Activated CD4-positive, CD25-positive, alpha-beta regulatory T cell treated with anti-CD3 and anti-CD28 coated beads, Interleukin-2, amount 50 U/mL, for 24 hours (primary cell): ENCODE measurements around the gene DRC3.
"Not testable (repeated sequence)": the region's sequence is repeated elsewhere in the genome, so short reads cannot be mapped to it uniquely, and the experiment has no call there.

Experiments
- ATAC-seq, 2 donors: fragments of 150-1000 bp; cut with Tn5 transposase; one replicate each; pipeline ENCODE4 v1.10.0; 2021; ENCODE audit warnings: mild to moderate bottlenecking in 1 of 2, moderate library complexity in 1 of 2

DRC3 gene

DNA sequence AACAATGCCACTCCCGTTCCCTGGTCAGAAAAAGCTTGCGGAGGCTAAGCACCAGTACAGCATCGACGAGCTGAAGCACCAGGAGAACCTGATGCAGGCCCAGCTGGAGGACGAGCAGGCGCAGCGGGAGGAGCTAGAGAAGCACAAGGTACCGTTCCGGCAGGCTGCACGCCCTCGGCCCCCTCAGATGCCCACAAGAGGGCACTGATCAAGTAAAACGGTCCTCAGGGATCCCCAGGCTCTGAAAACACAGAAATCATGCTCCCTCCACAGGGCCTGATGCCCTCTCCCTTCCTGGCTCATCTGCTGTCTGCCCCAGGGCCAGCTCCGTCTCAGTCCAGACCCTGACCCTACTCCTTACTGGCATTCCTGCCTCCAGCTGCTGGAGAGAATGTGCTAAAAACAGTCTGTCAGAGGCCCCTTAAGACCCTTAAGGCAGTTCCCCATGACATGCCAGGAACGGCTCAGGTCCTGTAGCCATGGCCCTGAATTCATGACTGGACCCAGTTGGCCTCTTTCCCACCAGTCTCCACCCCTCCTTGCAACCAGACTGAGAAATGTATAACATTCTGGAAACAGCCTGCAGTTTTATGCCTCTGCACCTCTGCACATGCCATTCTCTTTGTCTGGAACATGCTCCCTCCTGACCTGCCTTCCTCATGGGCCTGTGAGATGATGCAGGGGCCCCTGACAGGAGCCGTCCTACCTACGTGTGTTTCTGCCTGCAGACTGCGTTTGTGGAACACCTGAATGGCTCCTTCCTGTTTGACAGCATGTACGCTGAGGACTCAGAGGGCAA lies 21.8 kb downstream of the DRC3 start:
- no peak for ATAC-seq

DNA sequence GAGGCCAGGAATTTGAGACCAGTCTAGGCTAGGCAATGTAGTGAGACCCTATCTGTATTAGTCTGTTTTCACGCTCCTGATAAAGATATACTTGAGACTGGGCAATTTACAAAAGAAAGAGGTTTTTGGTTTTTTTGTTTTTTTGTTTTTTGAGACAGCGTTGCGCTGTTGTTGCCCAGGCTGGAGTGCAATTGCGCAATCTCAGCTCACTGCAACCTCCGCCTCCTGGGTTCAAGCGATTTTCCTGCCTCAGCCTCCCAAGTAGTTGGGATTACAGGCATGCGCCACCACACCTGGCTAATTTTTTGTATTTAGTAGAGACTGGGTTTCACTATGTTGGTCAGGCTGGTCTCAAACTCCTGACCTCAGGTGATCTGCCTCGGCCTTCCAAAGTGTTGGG lies 23.2 kb downstream of the DRC3 start:
- not testable (repeated sequence) for ATAC-seq

DNA sequence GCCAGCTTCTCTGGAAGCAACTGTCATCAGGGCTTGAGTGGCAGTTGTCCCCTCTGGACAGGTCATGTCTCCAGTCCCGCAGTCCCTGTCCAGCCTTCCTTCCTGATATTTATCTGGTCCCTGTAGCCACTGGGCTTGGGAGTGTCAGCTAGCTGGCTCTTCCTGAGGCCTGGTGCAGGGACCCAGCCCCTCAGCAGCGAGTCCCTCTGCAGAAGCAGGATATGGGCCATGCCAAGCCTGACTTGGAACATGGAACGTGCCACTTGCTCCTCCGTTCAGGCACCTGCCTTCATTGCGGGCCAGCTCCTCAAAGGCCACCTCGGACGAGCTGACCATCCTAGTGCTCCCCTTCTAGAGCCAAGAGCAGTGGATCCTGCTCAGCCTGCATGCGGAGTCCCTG lies 26.3 kb downstream of the DRC3 start:
- no peak for ATAC-seq

DNA sequence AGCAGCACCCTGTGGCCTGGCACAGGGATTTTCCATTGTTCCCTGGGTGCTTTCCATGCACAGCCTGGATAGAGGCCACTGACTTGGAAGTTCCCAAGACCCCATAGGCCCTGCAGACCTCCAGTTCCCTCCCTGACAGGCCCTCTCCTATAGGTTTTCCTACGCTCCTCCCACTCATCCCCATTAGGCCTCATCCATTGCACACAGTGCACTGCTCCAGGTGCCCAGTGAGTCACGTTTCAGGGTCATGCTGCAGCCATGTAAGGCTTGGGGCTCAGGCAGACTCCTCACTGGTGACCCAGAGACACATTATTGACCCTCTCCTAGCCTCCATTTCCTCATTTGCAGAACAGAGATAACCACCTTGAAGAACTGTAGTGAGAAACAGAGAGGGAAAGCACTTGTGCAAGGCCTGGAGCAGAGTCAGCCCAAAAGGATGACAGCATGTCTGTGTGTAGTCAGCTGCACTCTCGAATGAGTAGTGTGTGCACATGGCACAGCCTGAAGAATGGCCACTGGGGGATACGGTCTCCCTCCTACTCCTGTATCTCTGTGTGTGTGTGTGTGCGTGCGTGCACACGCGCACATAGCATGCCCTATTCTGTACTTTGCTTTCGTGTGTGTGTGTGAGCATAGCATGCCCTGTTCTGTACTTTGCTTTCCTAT lies 26.8 kb downstream of the DRC3 start:
- no peak for ATAC-seq

DNA sequence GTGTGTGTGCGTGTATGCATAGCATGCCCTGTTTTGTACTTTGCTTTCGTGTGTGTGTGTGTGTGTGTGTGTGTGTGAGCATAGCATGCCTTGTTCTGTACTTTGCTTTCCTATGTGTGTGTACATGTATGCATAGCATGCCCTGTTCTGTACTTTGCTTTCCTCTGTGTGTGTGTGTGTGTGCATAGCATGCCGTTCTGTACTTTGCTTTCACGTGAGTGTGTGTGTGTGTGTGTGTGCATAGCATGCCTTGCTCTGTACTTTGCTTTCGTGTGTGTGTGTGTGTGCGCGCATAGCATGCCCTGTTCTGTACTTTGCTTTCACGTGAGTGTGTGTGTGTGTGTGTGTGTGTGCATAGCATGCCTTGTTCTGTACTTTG lies 27.4 kb downstream of the DRC3 start:
- ATAC-seq = no peak

DNA sequence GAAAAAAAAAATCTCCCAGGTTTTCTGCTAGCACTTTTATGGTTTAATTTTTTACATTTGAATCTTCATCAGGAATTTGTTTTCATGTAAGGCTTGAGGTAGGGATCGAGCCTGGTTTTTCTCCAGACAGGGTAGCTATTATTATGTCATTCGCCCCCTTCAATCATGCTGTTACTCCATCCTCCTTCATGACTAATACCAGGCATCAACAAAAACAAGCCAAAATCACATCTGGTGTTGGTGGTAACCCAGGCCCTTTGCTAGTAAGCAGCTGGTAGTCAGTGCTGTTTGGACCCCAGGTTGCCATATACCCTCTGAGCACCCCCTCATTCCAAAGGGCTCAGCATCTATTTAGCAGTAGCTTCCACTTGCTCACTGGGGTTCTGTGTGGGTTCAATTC lies 29.5 kb downstream of the DRC3 start:
- no peak for ATAC-seq

DNA sequence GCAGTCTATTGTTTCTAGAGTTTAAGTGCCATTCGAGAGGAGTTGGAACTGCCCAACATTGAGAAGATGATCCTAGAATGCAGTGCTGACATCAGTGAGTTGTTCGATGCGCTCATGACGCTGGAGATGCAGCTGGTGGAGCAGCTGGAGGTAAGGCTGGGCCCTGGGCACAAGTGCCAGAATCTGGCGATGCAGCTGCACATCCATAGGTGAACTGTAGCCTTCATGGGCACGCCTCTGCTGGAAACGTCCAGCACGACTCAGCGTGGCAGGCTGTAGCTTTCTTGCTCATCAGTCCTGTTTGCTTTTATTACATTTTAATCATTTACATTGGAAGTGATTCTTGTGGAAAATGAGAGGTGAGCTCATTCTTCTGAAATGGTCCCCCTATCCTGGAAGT lies 31.7 kb downstream of the DRC3 start:
- ATAC-seq = no peak

DNA sequence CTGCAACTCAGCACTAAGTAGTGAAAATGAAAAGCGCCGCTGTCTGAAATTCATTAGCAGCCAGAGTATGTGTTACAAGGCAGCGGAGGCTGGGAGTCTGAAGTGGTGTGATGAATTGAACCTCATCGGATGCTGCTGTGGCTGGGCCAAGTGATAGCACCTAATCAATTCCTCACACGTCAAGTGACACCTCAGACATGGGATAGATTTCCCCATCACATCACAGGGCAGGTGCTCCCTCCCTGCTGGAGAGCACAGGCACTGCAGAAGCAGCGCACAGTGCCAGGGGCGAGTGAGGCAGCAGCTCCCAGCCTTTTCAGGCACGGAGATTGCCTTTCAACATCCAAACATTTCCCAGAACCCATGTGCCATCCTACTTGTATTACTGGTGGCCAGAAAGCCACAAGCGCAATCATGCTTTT lies 32.2 kb downstream of the DRC3 start:
- ATAC-seq = no peak

DNA sequence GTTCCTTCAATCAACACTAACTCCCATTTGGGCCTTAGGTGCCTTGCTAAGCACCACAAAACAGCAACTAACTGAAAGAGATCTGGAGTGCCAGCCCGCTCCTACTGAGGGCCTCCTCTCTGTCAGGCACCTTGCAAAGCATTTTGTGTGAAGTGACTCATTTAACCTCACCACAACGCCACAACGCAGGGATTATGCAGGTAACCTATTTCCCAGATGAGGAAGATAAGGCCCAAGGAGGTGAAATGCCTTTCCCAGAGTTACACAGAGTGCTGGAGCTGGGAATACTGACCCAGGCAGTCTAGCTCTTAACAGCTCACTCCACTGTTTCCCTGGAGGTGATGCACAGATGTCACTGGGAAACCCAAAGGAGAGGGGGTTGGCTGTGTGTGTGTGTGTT lies 32.8 kb downstream of the DRC3 start:
- ATAC-seq = no peak

DNA sequence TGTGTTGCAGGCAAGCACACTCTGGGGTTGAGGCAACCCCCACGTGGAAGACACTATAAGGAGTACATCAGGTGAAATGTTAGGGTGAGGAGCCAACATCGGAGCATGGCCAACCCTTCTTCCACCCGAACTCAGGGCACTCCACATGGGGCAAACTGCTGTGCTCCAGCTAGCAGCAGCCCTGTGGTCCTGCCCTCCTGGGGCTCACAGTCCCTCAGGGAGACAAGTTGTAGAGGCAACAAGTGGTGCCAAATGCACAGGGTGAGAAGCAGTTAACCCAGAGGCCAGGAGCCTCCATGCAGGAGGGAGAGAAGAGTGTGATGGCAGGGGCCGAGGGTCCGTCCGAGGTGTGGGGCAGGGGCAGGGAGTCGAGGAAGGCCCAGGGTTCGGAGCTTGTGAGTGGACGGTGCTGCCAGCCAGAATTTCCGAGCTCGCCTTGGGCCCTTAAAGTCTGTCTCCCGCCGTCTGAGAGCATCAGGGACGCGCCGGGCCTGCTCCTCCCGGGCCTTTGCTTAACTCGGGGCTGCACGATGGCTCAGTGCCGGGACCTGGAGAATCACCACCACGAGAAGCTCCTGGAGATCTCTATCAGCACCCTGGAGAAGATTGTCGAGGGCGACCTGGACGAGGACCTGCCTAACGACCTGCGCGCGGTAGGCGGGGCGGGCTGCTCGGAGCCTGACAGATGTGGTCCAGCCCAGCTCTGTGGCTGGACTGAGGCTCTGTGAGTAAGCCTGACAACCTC lies 34.0 kb downstream of the DRC3 start:
- ATAC-seq = no peak

DNA sequence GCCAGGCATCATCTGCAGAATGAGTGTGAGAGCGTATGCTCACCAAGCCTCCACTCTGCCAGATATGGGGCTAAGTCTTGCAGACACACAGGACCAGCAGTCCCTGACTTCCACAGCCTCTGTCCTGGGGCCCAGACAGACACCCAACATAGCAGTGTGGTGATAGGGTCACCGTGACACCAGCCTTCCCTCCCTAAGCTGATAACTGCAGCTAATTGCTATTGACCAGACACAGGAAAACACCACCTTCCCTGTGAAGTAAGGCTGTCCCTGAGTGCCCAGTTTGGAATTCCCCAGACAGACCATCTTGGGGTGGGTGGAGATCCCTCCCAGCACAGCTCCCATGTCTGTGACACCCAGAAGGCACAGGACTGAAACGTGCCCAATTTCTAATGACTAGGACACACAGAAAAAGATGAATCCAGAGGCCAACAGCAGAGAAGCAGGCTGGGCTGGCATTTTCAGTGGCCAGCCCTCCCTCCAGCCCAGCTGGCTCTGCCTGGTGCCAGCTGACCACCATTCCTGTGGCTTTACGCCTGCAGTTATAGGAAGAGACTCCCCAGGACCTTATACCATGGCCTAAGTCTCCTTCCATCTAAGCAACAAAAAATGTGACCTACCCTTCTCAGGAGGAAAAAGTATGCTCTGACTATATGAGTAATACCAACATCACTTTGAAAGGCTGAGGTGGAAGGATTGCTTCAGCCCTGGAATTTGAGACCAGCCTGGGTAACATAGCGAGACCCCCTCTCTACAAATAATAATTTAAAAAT lies 36.0 kb downstream of the DRC3 start:
- no peak for ATAC-seq

DNA sequence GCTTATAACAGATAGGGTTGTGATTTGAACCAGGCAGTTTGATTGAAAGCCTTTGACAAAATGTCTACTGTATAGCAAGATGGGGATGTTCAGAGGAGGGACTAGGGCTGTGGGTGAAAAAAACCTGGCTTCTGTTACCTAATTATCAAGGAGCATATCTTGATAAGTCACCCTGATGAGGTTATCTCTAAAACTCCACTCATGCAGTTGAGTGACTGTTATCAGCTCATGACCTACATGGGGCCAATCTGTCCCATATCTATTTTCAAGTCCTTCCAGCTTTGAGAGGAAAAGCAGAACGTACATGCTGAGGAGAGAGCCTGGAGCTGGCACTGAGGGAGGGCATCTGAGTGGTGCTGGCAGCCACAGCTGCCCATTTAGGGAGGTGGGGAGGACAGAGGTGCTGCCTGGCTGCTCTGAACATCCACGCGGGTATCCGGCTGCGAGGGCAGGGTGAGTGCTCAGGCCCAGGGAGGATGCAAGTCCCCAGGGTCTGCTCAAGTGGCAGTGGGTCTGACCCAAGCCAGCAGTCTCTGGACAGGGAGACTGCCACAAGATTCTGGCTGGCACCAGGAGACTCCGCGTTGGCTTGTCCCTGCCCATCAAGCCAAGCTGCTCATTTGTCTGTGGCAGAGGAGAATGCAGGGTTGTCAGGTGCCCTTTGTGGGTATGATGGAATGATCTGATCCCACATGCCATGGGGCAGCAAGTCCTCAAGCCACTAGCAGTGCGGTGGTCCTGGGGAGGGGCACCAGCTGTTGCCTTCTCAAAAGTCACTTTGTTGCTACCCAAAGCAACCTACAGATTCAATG lies 37.2 kb downstream of the DRC3 start:
- no peak for ATAC-seq

DNA sequence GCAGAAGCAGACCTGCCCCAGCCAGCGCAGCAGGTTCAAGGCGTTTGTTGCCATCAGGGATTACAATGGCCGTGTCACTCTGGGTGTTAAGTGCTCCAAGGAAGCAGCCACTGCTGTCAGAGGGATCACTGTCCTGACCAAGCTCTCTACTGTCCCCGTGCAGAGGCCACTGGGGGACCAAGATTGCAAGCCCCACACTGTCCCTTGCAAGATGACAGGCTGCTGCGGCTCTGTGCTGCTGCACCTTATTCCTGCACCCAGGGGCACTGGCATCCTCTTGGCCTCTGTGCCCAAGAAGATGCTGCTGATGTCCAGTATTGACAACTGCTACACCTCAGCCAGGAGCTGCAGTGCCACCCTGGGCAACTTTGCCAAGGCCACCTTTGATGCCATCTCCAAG lies 38.6 kb downstream of the DRC3 start:
- no peak for ATAC-seq

DNA sequence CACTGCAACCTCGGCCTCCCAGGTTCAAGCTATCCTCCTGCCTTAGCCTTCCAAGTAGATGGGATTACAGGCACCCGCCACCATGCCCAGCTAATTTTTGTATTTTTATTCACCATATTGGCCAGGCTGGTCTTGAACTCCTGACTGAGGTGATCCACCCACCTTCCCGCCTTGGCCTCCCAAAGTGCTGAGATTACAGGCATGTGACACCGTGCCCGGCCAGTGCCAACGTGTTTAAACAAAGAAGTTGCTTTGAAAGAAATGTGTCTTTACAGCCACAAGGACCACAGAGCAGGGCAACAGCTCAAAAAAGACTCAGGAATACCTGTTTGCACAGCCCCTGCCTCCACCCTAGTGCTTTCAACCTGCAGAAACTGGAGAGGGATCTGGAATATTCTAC lies 41.3 kb downstream of the DRC3 start:
- no peak for ATAC-seq

DNA sequence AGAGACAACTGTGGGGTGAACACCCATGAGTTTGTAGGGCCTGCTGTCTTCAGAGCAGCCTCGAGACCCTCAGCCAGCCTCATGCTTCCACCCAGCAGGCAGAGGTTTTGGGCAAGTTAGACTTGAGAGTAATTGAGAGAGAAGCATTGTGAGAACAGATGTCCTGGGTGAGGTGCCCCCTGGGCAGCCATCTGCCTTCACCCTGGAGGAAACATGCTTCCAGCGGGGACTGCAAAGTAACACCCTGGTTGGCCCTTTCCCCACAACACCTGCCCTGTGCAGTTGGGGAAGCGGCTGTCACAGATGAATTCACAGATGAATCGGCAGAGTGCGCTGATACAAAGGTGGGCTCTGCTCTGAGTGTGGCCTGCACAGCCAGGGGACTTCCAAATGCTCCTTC lies 42.9 kb downstream of the DRC3 start:
- ATAC-seq = no peak

DNA sequence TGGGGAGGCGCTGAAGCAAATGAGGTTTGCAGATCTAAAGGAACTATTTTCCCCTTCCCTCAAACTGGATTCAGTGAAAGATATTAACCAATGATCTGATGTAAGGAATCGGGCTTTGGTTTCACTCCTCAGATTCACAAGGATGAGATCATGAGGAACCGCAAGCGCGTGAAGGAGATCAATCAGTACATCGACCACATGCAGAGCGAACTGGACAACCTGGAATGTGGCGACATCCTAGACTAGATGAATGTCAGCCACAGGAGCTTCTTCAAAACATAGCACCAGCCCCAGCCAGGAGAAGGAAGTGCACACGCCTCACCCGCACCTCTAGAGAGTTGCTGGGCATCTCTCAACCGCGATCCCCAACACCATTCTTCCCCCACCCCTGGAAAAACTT lies 43.8 kb downstream of the DRC3 start:
- no peak for ATAC-seq

DNA sequence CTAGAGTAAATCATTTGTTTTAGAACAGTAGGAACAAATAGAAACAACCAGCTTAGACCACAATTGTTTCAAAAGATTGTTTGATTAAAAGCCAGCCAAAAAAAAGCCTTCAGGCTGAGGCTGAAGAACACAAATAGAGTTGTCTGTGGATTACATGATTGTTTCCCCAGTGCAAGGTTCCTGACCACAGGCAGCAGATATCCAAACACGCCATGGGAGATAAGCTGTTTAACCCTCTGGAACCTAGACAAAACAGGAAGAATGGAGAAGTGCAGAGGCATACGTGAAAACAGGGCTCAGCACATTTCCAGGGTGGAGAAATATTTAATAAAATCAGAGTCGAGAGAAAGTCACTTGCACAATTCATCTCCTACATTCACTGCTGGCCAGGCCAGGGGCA lies 45.3 kb downstream of the DRC3 start:
- no peak for ATAC-seq

DNA sequence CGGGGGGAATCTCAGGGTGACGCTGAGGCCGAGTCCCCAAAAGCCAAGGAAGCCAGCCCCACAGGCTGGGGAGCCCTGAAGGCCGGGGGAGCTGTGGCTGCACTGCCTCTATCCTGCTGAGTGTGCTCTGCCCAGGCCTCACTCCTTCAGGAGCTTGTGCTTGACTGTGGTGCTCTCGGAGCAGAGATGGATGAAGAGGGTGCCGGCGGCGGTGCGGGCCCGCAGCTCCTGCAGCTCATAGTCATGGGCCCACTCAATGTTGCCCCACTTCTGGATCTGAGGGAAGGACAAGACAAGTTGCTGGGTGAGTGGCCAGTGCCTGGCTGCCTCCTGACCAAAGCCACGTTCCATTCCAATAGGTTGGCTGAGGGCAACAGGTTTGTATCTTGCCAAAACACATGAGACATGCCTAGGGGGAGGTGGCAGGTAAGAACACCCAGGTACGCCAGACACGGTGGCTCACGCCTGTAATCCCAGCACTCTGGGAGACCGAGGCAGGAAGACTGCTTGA lies 45.8 kb downstream of the DRC3 start:
- ATAC-seq = no peak

DNA sequence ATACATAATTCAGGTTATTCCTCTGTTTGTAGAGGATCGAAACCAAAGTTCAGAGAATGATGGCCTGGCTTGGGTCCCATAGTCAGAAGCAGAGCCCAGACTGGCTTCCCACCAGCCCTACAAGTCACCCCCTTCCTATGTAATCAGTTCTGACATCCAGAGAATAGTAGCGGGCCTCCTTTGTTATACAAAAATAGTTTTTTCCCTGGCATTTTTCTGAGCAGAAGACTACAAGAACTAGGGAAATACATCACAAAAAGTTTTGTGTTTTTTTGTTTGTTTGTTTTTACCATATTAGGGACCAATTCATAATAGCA lies 47.1 kb downstream of the DRC3 start:
- no peak for ATAC-seq

DNA sequence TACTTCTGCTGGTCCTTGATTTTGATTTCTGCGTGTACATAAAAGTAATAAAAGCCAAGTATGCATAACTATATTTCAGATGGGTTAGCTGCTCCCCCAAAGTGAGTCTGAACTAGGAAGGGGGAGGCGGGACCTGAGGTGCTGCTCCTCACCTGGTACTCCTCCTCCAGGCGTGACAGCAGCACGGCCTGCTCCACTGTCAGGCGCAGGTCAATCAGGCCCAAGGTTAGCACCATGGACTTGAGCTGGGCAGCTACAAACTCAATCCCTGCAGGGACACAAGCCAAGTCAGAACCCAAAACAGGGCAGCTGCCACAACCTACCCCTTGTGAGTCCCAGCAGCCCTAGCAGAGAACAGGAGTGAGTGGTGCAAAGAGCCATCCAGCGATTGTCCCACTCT lies 48.3 kb downstream of the DRC3 start:
- no peak for ATAC-seq

DNA sequence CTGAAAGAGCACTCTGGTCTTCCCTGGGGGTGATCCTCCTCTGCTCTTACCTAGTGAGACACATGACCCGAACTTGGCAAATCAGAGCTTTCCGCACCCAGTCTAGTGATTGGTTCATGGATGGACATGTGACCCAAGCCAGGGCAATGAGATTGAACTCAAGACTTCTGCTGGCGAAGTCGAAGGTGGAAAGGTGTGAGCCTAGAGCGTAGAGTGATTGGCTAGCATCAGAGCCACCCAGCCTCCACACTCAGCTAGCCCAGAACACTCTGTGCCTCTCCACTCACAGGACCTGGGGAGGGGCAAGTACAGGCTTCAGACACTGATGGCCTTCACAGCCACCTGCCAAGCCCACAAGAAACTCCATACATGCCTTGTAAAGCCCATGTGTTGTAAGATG lies 48.7 kb downstream of the DRC3 start:
- ATAC-seq = no peak

DNA sequence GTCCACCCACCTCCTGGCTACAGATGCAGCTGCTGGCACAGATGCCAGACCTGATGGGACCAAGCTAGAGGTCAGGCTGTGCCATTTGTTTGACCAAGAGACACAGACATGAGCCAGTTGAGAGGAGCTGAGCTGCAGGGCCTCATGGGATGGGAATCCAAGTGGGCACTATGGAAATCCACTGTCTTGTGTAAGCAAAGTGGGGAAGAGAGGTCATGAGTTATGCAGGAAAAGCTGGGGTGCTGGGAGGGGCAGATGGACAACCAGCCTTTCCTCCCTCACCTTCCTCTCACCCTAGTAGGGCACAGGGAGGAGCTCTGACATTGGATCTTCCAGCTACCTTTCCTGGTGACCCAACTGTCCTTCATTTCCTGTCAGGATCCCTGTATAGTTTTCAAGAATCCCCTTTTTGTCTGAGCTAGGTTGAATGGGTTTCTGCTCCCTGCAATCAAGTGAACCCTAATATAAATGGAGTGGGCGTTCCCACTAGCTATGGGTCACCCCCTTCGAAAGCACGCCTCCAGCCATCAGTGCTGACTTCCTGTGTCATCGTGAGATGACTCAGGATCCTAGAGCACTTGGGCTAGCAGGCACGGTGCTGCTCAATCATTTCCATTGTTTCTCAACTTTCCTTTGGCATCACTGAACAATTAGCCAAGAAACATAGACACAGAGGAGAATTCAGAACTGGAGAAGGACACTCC lies 52.7 kb downstream of the DRC3 start:
- ATAC-seq = peak; percentile 95 to 99
